NCI-H82 treated with DMSO at 0.1 percent for 48 hours (cell line): ENCODE results near the gene BLVRA.

Source experiments
- DNase-seq: peaks from one replicate; lab custom pipeline; 2025; ENCODE audit not compliant: unreplicated experiment; lab: John Stamatoyannopoulos, UW

The BLVRA gene

DNA sequence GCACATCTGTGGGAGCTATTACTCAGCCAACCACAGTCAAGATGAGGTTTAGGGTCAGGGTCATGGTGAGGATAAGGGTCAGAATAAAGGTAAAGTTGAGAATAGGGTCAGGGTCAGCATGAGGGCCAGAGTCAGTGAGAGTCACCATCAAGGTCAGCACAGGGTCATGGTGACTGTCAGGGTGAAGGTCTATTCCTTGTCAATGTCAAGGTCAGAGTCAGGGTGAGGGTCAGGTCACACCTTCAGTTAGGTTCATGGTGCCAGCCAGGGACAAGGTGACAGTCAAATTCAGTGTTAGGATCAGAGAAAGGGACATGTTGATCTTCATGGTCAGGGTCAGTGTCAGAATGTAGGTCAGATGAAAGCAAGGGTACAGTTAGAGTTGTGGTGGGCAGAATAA, 96.7 kb downstream of the BLVRA start:
- DNase-seq: no peak

DNA sequence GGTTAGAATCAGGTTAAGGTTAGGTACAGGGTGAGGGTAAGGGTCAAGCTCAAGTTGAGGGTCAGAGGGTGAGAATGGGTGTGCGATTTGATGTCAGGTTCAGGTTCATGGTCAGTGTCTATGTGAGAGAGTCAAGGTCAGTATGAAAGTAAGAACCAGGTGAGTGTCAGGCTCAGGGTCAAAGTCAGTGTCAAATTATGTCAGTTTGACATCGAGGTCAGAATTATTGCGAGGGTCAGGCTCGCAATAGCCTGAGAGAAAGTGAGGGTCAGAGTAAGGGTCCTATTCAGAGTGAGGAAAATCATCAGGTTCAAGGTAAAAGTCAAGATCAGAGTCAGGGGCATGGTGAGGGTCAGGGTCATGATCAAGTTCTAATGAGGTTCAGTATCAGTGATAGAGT, 97.8 kb downstream of the BLVRA start:
- no peak for DNase-seq
